ENCODE measurements around the gene OR5AL1.
"Not testable (repeated sequence)": the region's sequence is repeated elsewhere in the genome, so short reads cannot be mapped to it uniquely, and the experiment has no call there.

The OR5AL1 gene

DNA sequence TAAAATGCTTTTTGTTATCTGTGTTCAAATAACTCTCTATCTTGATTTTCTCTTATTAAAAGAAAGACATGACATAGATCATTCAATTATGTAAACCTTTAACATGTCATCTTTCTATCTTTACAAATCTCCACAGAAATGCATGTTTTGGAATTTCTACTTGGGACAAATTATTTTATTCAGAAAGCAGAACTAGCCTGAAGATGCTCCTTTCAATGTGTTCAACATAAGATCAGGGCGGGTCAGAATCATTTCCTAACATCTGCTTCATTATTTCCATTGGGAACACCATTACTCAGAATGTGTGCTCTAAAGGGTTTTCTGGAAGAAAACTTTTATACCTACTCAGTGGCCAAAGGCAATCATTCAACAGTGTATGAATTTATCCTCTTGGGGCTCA lies at the start of gene OR5AL1:
OR5AL1 (plus strand) TSS at position 301 of the 400 bp plus-strand sequence.
- DNase-seq: no peak

DNA sequence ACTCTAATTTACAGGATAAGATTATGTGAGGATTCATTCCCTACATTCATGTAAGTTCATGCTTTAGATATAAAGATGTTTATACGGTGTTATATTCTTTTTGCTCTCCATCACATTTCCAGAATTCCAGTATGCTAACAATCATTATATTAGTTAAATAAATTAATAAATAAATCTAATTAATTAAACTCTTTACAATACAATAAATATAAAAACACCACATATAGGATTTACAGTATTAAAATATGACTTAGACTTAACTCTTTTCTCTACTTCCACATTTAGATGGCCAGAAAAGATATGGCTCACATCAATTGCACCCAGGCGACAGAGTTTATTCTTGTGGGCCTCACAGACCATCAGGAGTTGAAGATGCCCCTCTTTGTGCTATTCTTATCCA lies 37.2 kb upstream of the OR5AL1 start, which contains the start of gene OR8U1:
OR8U1 (plus strand) TSS at position 301 of the 400 bp plus-strand sequence; CDS start at position 301, 0 bp downstream.
- DNase-seq: no peak

DNA sequence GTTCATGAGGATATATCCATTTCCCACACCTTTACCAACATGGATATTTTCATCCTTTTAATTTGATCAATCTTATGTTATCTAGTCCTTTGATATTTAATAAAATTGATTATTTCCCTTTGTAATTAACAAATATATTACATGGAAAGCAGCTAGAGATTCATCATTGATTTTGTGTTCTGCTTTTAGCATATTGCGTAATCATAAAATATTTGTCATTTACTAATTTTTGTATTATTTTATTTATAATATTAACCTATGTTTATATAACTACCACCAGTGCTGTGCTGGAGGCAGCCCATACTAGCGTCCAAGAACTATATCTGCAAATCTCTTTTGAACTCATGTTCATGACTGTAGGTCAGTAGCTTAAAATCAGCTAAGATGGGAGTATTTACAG lies 32.4 kb upstream of the OR5AL1 start:
- DNase-seq: no peak

DNA sequence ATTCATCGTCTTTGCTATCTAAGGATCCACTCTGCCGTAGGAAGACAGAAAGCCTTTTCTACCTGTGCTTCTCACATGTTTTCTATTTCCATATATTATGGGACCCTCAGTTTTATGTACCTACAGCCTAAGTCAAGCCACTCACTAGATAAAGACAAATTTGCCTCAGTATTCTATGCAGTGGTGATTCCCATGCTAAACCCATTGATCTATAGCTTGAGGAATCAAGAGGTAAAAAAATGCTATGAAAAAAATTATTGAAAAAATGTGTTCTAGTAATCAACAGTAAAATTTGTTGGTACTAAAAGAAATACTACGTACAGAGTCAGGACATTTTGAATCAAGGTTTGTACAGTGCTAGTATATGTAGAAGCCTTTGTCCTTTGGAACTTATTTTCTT lies 18.1 kb upstream of the OR5AL1 start:
- DNase-seq: no peak

DNA sequence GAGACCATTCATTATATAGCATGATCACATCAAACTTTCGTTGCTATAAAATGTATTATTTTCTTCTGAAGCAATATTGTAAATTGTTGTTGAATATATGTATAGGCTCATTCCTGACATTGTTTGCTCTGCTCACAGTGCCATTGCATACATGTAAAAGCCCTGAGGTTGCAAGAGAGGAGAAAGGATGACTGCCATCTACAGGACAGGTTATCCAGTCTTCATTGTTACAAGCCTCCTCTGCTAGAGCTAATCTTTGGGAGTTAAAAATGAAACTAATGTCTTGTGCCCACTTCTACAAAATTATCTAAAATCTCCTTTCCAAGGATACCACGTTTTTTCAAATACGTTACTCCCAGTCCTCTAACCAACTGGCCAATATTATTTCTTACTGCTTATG lies 16.4 kb upstream of the OR5AL1 start:
- DNase-seq: no peak

DNA sequence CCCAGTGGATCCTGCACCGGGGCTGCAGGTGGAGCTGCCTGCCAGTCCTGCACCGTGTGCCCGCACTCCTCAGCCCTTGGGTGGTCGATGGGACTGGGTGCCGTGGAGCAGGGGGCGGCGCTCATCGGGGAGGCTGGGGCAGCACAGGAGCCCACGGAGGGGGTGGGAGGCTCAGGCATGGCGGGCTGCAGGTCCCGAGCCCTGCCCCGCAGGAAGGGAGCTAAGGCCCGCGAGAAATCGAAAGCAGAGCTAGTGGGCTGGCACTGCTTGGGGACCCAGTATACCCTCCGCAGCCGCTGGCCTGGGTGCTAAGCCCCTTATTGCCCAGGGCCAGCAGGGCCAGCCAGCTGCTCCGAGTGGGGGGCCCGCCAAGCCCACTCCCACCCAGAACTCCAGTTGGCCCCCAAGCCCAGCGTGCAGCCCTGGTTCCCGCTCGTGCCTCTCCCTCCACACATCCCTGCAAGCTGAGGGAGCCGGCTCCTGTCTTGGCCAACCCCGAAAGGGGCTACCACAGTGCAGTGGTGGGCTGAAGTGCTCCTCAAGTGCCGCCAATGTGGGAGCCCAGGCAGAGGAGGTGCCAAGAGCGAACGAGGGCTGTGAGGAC lies 10.5 kb upstream of the OR5AL1 start:
- not testable (repeated sequence) for DNase-seq

DNA sequence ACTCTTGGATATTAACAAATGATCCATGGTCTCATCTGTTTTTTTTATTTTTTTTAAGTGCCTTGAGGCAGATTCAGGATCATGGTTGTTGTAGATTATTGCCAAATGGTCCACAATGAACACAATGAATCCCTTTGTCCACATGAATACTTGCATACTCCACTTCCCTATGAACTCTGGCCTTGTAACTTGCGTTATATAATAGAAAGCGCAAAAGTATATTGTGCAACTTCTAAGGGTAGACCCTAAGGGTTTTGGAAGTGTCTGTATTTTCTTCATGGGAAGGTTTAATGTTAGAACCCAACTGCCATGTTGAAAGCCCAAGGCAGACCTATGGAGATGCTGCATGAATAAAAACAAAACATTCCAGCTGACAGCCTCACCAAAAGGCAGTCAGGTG lies 8.1 kb upstream of the OR5AL1 start:
- no peak for DNase-seq

DNA sequence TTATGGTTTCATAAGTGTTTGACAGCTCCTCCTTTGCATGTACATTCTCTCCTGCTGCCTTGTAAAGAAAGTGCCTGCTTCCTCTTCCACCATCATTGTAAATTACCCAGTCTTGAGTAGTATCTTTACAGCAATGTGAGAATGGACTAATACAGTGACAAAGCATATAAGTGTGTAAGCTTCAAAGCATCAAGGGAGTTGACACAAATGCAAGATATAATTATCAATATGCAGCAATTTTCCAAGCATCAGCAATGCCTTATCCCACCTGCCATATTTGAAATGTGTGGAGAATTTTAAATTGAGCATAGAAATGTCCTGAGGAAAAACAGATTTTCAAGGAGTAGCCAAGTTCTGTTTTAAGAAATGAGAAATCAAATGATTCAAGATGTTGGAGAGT lies 1.7 kb upstream of the OR5AL1 start:
- no peak for DNase-seq

DNA sequence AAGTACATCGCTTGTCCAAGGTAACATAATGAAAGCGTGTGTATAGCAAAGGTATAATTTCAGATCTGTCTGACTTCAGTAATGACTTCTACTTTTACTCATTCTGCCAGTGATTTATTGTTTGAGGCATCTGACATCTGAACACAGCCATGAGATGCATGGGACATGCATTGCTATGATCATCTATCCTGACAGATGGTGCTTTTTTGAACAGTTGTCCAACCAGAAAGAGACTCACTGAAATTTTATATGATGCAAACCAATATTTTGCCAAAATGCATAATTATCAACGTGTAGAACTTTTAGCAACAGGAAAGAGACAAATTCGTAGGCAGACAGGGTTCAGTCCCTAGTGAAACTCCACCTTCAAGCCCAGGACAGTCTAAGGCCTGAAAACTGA lies 41.0 kb downstream of the OR5AL1 start:
- DNase-seq: no peak

DNA sequence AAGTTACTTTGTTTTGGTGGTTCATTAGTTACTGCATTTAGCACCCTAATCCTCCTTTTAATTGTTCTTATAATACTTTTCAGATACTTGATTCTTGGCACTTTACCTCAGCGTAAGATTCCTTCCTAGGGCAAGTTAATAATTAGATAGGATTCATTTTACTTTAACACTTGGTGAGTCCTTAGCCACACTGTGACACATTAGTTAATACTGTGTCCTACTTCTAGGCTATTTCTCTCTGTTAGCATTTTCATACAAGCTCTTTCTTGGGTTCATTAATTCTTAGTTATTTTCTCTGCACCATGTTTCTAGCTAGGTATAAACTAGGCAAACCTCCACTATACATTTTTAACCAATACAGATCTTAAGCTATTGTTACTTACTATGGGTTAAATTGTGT lies 44.6 kb downstream of the OR5AL1 start:
- DNase-seq: no peak

Measured in MV-4-11 (cell line).